Mucosa of descending colon (tissue), 3 donors: ENCODE data around the gene TMEM147. TPM values are rescaled to one million over a fixed set of nuclear protein-coding genes. Genes with fewer than 3 reads are reported as not detected.

Experiments
- ATAC-seq: fragments of 200-7000 bp; cut with Tn5 transposase; one replicate; pipeline ENCODE4 v1.9.1; 2020; ENCODE audit warnings: mild to moderate bottlenecking, moderate library complexity
- DNase-seq, 3 donors: peaks; one replicate each; pipeline ENCODE4 v3.0.0-alpha.2; 2020
- H3K36me3 ChIP-seq: fragments of 200-600 bp; one replicate; pipeline ENCODE4 v1.8.0; 2021; ENCODE audit warnings: low read depth, mild to moderate bottlenecking
- H3K4me1 ChIP-seq: fragments of 200-600 bp; one replicate; pipeline ENCODE4 v1.8.0; 2021; ENCODE audit warnings: low read depth, mild to moderate bottlenecking
- H3K4me3 ChIP-seq: fragments of 200-600 bp; one replicate; pipeline ENCODE4 v1.8.0; 2021; ENCODE audit warnings: mild to moderate bottlenecking
- H3K9me3 ChIP-seq: fragments of 200-600 bp; one replicate; pipeline ENCODE4 v1.8.0; 2021; ENCODE audit warnings: mild to moderate bottlenecking
- CTCF ChIP-seq: fragments of 200-600 bp; IDR thresholded peaks from one replicate; pipeline ENCODE4 v1.8.0; 2022; ENCODE audit warnings: antibody characterized with exemption, mild to moderate bottlenecking
- intact Hi-C, 2 donors: fragments of 100-400 bp; cut with DNase I in 1 of 2; cut with micrococcal nuclease in 1 of 2; formaldehyde crosslinking; loops; one replicate each; pipeline versions ENCODE4 v1.11.0 to v1.11.1; 2022; cut with DNase I, micrococcal nuclease
- total RNA-seq, 3 donors: library from RNA; stranded (reverse); fragmentation: NEBNext Ultra II Directional in 2 of 3; extraction: Animal tissue kit (Norgen Biotek cat#: 25700) in 2 of 3; gene quantifications; one replicate each; pipeline versions ENCODE4 v1.2.1 to v1.2.4, GENCODE V29; 2021 to 2023
- donor health status: DM: no; HTN: no; CAD: no; lungs with moderate emphysema.
- donor health status: DM: no; HTN: no; CAD: no.
- donor health status: DM: no; HTN: yes; CAD: no.

The TMEM147 gene
- total RNA-seq, 3 donors from 2014 or later, result 54.4 to 62.8 (median 58.2) TPM

GRCh38 chr19:35554076-35554475 is 8.7 kb downstream of the TMEM147 start:
- intact Hi-C loops, result no loop called here
- Histone ChIP-seq H3K4me3 (no peak overlapping the region), H3K4me1 (peaks cover 5% of the 10 kb centered on the region), H3K36me3 (no peaks in the 10 kb centered on the region), H3K9me3 (no peaks in the 10 kb centered on the region)
- TF ChIP-seq CTCF, result no peak
- peak in 1 of 3 donors; percentile 5 for DNase-seq
- no peak for ATAC-seq

GRCh38 chr19:35555301-35556005 is 10.0 kb downstream of the TMEM147 start:
- peaks cover 5% of the 10 kb centered on the region for H3K4me1 ChIP-seq
- DNase-seq (peak in 1 of 3 donors; percentile 11), ATAC-seq (no peak)
- intact Hi-C loops, result no loop called here
- no peak for TF ChIP-seq CTCF
- H3K9me3 ChIP-seq, result no peaks in the 10 kb centered on the region
- H3K4me3 ChIP-seq, result no peak overlapping the region
- H3K36me3 ChIP-seq, result no peaks in the 10 kb centered on the region

GRCh38 chr19:35556025-35556590 is 10.7 kb downstream of the TMEM147 start:
- Histone ChIP-seq H3K4me3 (no peak overlapping the region), H3K36me3 (no peaks in the 10 kb centered on the region), H3K9me3 (no peaks in the 10 kb centered on the region), H3K4me1 (peaks cover 5% of the 10 kb centered on the region)
- ATAC-seq, result no peak
- intact Hi-C loops, result no loop called here
- TF ChIP-seq CTCF, result no peak
- DNase-seq, result no peak

- H3K4me3 ChIP-seq, result no peak overlapping the region
- ATAC-seq, result no peak
- intact Hi-C loops, result no loop called here
These were observed 11.6 kb downstream of the TMEM147 start for GRCh38 chr19:35556846-35557538.

More at GRCh38 chr19:35556846-35557538, 11.6 kb downstream of the TMEM147 start:
- H3K9me3 ChIP-seq, result no peaks in the 10 kb centered on the region
- no peak for TF ChIP-seq CTCF
- DNase-seq, result no peak
- no peaks in the 10 kb centered on the region for H3K36me3 ChIP-seq
- peaks cover 5% of the 10 kb centered on the region for H3K4me1 ChIP-seq
